ENCODE measurements around the gene KAT2A.

- TF ChIP-seq CTCF (IDR thresholded peaks at IDR 0.05): no peak
- no peak for TF ChIP-seq POLR2A (IDR thresholded peaks at IDR 0.05)
Measured at GRCh38 chr17:42167807-42168206, 46.6 kb upstream of the KAT2A start.
